Fibroblast of skin of scalp (primary cell): ENCODE measurements around the gene SGPP2.

Experiments used
- DNase-seq: peaks from one replicate; pipeline ENCODE4 v3.0.0-alpha.2; 2013

Gene SGPP2

DNA sequence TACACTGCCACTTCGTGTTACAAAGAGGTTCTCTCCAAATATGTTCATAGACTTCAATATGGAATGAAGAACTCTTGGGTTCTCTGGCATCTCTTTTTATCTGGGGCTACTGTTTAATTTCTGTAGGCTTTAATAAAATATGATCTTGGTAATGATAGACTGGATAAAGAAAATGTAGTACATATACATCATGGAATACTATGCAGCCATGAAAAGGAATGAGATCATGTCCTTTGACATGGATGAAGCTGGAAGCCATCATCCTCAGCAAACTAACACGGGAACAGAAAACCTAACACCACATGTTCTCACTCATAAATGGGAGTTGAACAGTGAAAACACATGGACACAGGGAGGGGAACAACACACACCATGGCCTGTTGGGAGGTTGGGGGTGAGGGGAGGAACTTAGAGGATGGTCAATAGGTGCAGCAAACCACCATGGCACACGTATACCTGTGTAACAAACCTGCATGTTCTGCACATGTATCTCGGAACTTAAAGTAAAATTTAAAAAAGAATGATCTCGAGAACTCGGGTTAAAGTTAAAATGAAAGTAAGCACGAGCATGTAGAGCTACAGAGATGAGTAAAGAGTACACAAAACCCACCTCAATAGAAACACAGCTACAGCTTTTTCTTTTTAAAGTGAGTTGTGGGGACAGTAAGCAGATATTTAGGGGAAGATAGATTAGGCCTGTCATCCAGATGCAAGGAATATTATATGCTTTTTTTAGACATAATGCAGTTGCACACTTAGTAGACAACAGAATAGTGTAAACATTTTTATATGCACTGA is 102.3 kb downstream of the SGPP2 start:
- DNase-seq: no peak

DNA sequence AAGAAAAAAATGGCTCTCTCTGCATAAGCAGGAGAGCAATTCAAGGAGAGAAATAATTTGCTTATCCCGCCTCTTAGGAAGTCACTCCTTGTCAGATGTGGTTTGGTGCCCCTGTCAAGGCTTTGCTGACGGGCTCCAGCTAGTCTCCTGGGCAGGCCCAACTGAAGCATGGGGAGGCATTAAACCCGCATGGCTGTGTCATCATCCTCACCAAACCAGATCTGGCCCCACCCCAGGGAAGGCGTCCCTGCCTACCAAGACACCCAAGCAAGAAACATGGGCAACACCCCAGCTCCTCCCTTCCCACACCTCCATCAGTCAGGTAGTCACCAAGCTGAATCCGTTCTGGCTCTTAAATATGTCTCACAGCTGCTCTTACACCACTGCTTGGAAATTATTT is 108.0 kb downstream of the SGPP2 start:
- DNase-seq: no peak

DNA sequence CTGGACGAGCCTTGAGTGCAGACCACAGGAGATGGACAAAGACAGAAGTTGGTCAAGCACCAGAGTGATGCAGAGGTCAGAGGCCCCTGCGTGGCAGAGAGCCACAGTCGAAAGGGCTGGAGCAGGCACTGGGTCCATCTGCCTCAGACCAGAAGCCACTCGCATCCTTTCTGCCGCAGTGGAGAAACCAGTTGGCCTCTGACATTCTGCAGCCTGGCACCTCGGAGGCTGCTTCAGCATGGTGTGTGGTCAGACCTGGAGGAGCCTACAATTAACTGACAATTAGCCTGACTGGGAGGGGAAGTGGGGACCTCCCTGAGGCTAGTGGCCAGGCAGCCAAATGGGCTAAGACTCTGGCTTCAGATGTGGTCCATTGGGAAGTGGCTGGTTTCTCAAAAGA is 111.1 kb downstream of the SGPP2 start:
- DNase-seq: no peak

DNA sequence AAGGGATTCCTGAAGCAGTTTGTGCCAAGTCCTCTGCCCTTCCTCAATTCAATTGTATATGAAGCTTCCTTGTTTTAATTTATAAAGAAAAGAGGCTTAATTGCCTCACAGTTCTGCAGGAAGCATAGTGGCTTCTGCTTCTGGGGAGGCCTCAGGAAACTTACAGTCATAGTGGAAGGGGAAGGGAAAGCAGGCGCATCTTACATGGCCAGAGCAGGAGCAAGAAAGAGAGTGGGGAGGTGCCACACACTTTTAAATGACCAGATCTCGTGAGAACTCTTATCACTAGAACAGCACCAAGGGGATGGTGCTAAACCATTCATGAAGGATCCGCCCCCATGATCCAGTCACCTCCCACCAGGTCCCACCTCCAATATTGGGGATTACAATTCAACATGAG is 114.2 kb downstream of the SGPP2 start:
- DNase-seq: no peak

DNA sequence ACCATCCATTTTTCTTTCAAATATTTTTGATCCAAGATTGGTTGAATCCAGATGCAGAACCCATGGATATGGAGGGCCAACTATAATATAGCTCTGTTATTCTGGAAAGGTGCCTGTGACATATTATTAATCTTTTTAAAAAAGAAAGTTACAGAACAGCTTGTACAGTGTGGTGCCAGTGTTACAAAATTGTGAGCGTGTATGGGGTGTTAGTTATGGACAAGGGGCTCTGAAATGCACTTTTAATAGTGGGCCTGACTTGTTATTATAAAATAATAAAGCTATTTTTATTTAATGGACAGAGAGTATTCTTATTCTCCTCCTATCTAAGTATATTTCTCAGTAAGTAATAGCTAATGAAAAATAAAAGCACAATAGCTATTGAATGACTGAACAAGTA is 120.3 kb downstream of the SGPP2 start:
- no peak for DNase-seq

DNA sequence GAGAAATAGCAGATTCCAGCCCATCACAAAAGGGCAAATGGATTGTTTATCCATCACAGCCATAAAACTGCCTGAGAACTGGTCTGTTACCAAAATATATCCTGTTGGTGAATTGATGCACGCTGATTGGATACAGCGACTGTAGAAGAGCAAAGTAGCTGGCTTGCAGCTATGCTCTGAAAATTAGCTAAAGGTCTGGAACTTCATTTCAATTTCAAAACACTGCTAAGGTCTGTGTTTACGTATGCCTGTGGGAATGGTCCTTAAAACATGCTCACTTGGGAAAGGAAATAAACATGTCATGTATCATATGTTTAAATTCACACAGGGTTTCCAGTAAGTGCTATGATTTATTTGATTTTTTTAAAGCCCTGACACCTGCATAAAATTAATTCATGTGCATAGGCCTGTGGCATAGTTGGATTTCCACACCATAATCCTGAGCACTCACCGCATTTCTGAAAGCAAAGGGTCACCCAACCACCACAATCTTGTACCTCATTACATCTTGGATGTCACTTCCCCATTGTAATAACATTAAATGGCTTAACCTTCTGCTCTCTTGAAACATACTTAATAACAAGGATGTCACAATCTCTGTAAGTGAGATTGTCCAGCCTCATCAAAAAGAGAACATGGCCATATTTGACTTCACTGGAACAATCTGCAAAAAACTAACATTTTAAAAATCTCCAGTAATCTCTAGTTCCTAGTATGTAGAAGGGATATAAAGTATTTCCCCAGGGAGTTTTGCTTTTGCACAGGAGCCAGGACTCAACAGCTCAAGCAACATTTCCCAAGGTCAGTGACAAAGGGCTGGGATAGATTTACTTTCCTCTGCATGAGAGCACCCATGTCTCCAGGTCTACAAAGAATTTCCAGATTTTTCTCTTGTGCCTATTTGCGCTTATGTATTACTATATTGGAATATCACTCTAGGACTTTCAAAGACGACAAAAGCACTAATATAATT is 121.8 kb downstream of the SGPP2 start:
- no peak for DNase-seq

DNA sequence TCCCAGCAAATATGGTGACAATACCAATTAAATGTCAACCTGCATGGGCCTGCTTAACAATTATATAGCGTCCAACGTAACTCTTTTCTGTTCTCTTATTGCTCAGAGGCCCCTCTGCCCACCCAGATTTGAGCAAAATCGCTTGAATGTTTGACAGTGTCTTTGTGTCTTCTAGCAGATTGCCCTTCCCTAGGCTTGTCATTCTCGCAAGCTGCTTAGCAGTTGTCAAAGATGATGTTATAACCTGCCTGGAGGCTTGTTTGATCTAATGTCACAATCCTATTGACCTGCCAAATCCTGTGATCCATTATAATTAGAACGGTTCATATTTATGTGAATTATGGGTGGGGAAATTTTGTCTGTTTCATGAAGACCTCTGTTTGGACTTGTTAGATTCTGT is 122.7 kb downstream of the SGPP2 start:
- DNase-seq: no peak

DNA sequence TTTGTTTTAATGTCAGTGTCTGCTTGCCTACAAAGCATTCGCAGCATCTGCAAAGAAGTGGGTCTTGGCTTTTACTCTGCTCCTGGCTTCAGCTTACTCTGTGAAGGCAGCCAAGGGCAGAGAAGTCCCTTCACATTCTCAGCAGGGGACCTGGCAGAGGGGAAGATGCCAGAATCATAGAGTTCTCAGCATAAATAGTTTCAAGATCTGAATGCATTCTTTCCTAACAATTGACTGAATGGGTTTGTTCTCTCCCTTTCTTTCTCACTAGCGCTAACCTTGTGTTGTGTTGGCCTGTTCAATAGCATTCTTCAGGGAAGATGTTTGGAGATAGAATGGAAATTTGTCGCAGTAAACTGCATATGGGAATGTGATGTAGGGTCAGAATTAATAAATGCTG is 124.6 kb downstream of the SGPP2 start:
- peak; percentile 28 for DNase-seq

DNA sequence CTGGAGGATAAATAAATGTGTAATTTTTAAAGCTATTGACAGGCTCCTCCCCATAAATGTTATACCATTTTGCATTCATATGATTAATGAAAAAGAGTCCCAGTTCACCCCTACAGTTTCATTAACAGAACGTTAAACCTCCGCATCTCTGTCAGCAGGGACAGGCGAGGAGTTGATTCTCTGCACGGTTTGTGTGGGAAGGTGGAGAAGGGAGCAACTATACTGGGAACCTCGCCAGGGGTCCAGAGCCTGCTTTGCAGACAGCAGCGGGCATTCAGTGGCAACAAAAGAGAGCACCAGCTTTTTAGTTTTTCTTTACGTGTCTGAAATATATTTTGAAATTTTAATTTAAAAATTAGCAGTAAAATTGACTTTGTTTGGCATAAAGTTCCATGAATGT is 130.2 kb downstream of the SGPP2 start:
- no peak for DNase-seq

DNA sequence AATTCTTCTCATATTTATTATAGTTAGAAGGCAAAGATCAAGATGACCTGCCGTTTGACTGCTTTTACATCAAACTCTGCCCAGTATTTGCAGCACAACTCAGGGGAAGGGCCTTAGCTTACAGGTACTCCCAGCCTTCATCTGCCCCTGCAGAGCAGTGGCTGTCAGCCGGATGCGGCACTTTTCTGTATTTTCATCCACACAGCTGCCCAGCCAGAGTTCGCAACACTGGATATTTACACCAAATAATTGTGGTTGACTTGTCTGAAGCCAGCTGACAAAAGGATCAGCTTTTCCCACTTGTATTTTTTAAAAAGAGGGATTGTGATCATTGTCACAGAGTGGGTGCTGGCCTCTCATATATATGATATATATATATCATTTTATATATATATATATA is 136.8 kb downstream of the SGPP2 start:
- no peak for DNase-seq

DNA sequence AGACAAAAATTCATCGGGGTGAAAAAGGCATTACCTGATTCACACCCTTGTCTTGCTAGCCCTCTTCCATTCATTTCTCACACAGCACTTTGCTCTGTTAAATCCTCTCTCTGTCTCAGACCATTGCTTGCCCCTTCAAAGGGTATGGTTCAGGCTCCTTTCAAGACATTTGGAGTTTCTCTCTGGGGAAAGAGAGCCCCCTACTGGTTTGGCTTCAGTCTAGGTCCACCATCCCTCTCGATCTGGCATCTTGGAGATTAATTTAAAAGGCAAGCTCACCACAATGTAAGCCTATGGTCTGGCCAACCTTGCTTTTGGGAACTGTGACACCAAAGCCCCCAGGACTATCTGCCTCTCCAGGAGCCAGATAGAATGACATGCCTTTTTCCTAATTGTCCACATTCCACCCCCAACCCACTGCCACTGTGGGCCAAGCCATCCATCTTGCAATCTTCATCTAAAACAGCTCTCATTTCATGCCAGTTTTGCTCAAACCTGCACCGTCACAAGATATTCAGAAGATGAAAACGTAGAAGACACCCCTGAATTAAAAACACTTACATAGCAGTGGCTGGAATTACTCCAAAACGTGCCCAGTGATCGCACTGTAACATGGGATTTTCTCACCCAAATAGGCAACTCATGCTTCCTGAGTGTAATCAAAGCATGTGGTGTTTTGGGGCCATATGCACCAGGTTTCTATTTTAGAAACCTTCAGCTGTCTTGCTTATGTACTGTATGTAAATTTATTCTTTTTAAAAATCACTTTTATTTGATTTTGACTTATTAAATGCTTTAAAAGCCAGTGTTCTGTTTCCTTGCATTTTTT is 137.7 kb downstream of the SGPP2 start:
- DNase-seq: peak; percentile 34

DNA sequence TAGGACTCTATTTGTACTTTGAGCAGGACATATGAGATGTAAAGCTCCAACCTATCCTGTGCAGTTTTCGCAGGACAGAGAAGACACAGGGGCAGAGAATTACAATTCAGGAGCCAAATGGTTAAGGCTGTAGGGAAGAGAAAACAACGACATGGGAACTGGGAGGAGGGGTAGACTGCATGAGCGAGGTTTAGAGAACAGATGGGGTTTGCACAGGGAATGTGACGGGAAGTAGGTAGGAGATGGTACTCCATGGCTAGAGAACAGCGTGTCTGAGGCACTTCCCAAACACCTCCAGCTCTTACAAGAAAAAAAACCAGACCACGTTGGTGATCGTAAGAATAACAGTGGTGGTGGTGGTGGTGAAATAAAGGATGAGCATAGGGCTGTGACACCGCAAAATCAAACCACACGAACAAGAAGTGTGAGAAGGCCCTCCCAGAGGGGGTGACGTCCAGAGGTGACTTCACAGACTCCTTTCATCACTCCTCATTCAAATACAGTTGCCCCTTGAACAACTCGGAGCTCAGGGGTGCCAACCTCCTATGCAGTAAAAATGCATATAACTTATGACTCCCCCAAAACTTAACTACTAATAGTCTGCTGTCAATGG is 138.9 kb downstream of the SGPP2 start:
- no peak for DNase-seq

DNA sequence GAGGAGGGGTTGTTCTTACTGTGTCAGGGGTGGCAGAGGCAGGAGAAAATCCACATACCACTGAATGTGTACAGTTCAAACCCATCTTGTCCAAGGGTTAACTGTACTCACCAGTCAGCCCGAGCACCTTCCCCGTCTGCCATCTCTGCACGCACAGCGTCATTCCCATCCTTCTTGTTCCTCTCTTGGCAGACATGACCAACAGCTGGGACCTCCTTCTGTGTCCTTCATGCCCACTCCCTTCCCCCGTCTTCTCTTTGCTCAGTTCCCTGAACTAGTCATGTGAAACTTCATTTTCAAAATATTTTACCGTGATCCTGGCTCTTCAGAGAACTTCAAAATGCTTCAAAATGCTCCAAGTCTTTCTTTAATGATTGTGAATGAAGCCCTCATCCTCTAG is 139.6 kb downstream of the SGPP2 start:
- no peak for DNase-seq

DNA sequence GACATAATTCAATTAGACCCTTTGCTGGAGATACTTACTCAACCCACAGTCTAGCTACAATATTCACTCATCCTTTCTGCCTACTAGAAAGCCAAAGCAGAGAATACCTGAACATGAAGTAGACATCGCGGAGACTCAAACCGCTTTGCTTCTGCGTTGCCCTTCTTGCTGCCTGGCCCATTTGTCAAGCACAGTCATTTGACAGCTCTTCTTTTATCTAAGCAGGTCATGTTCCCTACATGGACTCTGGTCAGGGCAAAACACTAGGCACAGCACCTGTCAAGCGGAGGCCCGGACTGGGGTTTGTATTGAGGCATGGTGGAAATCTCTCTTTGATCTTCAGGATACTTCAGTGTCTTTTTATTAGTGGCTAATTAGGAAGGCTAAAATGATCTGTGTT is 141.9 kb downstream of the SGPP2 start:
- DNase-seq: no peak

DNA sequence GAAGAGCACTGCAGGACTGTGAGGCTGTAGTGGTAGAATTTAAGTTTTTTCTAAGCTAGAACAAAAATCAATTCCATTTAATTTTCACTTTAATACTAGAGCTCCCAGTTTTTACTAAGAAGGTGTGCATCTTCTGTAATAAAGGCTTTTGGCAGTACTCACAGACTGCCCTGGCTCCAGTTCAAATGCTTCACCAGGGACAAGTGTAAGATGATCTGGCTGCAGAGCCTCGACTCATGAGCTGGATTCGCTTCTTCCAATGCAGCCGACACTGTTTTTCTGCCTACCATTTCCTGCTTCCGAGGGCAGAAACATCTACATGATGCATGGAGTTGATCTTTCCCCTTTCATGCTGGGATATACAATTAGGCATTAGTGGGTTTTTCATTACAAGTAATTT is 144.5 kb downstream of the SGPP2 start:
- peak; percentile 29 for DNase-seq

DNA sequence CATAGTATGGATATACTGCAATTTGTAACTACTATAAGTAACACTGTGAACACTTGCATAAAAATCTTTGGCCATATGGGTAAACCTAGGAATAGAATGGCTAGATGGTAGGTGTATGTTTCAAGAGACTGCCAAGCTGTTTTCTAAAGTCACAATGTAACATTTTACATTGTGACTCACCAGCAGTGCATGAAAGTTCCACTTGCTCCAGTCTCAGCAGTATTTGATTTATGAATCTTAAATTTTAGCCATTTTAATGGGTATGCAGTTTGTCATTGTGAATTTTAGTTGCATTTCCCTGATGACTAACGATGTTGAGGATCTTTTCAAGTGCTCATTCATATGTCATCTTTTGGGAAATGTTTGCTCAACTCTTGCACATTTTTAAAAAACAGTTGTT is 145.5 kb downstream of the SGPP2 start:
- no peak for DNase-seq

DNA sequence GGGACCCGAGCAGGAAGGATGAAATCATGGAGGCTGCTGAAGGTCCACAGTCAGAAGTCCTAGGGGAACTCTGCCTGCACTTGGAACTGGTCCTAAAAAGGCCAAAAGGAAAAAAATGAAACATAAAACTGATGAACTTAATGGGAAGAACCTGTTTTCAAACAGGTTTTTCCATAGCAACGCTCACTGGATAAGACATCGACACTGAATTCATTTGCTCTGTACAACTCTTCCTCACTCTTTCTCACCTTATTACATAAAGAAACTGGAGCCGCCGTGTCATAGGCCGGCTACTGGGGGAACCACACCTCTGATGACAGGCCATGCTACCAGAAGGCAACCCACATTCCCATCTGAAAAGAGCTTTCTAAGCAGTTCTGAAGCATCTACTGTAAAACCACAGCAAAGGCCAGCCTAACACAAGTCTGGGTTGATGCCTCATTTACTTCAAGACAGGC is 147.9 kb downstream of the SGPP2 start:
- no peak for DNase-seq

DNA sequence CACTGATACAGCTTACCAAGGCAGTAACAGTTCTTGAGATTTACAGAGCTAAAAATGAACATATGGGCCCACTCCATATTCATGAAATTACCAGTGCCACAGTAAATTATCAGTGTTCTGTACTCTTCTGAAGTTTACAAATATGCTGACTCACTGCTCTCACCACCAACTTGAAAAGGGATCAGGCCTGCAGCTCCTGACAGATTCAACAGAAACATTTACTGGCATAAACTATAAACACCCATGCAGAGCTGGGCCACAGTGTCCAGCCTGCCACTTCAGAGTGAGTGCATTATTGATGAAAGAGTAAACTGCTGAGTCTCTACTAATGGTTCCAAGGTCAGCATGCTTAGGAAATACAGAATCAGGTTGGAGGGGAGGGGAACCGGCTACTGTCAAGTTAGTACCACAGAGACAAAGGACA is 148.4 kb downstream of the SGPP2 start:
- peak; percentile 29 for DNase-seq

DNA sequence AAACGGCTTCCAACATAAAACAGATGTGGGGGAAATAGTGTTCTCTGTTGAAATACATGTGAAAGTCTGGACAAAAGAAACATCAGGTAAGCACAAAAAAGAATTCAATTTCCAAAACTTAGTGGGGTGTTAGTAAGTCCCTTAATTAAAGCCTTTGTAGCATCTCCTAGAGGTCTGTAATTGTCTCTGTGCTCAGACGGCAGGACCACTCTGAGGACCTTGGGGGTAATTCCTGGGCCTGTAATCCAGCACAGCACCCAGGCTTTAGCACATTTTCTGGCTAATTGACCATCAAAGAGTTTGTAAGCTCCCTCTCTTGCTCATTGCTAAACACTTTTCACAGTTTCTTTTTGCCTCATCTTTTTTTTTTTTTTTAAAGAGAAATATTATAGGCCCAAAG is 151.3 kb downstream of the SGPP2 start:
- DNase-seq: no peak

DNA sequence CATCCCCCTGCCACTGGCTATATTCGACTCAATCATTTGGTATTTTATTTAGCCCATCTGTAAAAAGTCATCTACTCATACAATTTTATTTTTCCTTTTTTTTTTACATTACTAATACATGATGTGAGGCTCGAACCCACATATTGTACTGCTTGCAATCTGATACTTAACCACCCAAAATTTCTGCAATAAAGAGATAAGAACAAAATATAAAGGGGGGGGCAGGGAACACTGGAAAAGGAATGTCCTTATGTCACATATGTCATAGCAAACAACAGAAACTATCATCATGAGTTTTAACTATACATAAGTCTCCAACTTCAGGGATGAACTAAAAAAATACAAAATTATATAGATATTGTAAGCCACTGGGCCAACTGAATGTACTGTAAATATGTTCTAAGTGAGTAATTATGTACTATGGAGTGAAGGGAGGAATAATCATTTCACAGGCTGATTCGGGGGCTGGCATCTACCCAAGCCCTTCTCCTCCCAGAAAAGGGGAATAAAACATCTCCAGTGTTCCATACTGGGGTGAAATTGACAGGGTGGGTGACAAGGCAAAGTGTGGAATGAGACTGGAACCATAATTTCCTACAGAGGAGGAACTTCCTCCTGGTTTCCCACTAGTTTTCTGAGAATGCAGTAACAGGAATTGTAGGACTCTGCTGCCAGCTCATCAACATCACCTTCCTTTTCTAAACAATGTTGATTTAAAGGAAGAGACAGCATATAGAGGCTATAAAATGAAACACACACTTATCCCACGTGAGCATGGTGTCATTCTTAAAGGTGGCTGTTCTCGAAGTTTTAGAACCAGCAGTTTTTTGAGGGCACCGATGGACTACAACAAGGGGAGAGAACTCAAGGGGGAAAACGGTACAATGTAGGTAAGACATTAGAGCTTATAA is 152.1 kb downstream of the SGPP2 start:
- no peak for DNase-seq

DNA sequence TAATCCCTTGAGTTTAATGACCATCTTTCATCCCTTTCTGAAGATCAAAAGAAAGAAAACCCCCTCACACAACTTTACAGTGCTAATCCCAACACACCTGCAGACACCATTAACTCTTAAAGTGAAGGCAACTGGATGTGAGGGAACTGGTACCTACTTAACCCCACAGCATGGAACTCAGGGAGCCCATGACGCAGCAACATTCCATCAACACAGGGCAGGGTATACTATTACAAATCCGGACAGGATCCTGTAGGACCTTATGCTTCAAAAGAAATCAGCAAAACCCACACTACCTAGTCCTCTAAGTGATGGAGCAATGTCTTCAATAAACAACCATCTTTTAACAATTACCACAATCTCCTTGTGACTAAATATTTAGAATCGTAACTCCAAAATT is 153.0 kb downstream of the SGPP2 start:
- no peak for DNase-seq
